Parathyroid adenoma (tissue), 2 donors: Measurements from ENCODE around the gene CCDC12.

ENCODE experiments used
- H2AFZ ChIP-seq: fragments of 300-600 bp; sonication (generic); one replicate; pipeline ENCODE4 v1.7.0; 2017; ENCODE audit warnings: antibody characterized with exemption, mild to moderate bottlenecking
- H3K27ac ChIP-seq: fragments of 300-600 bp; sonication (generic); one replicate; pipeline ENCODE4 v1.7.0; 2017
- H3K27me3 ChIP-seq: fragments of 300-600 bp; sonication (generic); one replicate; pipeline ENCODE4 v1.7.0; 2017; ENCODE audit warnings: low read length; ENCODE audit not compliant: control insufficient read depth, insufficient read depth
- H3K36me3 ChIP-seq: fragments of 300-600 bp; sonication (generic); one replicate; pipeline ENCODE4 v1.7.0; 2017; ENCODE audit warnings: low read length; ENCODE audit not compliant: control insufficient read depth, insufficient read depth
- H3K4me1 ChIP-seq: fragments of 300-600 bp; sonication (generic); one replicate; pipeline ENCODE4 v1.7.0; 2017; ENCODE audit warnings: control low read depth
- H3K4me2 ChIP-seq: fragments of 300-600 bp; sonication (generic); one replicate; pipeline ENCODE4 v1.7.0; 2017; ENCODE audit warnings: low read length
- H3K4me3 ChIP-seq: fragments of 300-600 bp; sonication (generic); one replicate; pipeline ENCODE4 v1.7.0; 2017; ENCODE audit warnings: low read depth, low read length
- H3K79me2 ChIP-seq: fragments of 300-600 bp; sonication (generic); one replicate; pipeline ENCODE4 v1.7.0; 2017; ENCODE audit warnings: control low read depth
- H3K9ac ChIP-seq: fragments of 300-600 bp; sonication (generic); one replicate; pipeline ENCODE4 v1.7.0; 2017; ENCODE audit warnings: mild to moderate bottlenecking
- H3K9me3 ChIP-seq: fragments of 300-600 bp; sonication (generic); one replicate; pipeline ENCODE4 v1.7.0; 2017; ENCODE audit warnings: low read length; ENCODE audit not compliant: control insufficient read depth
- CTCF ChIP-seq: fragments of 300-600 bp; sonication (generic); IDR thresholded peaks from one replicate; pipeline ENCODE4 v1.7.0; 2017; ENCODE audit warnings: antibody characterized with exemption, mild to moderate bottlenecking
- donor health status: primary hyperparathyroidism.

Gene CCDC12

GRCh38 chr3:46876313-46877300, 99.9 kb downstream of the CCDC12 start:
- no peak for TF ChIP-seq CTCF

GRCh38 chr3:46875560-46875959, 101.0 kb downstream of the CCDC12 start:
- Histone ChIP-seq H3K79me2 (no peaks in the 10 kb centered on the region), H3K4me1 (no peaks in the 10 kb centered on the region), H3K4me3 (no peak overlapping the region), H3K4me2 (no peak overlapping the region), H3K27ac (no peak overlapping the region), H3K27me3 (no peaks in the 10 kb centered on the region), H3K36me3 (no peaks in the 10 kb centered on the region), H2AFZ (no peak overlapping the region), H3K9ac (no peak overlapping the region), H3K9me3 (no peaks in the 10 kb centered on the region)
- TF ChIP-seq CTCF = no peak

More at GRCh38 chr3:46876313-46877300, 99.9 kb downstream of the CCDC12 start:
- H3K4me2 ChIP-seq = no peak overlapping the region
- H3K36me3 ChIP-seq = no peaks in the 10 kb centered on the region
- no peaks in the 10 kb centered on the region for H3K4me1 ChIP-seq
- H3K9ac ChIP-seq = no peak overlapping the region
- no peak overlapping the region for H3K4me3 ChIP-seq
- no peak overlapping the region for H3K27ac ChIP-seq
- no peak overlapping the region for H2AFZ ChIP-seq
- no peaks in the 10 kb centered on the region for H3K27me3 ChIP-seq
- no peaks in the 10 kb centered on the region for H3K79me2 ChIP-seq
- H3K9me3 ChIP-seq = no peaks in the 10 kb centered on the region

- no peaks in the 10 kb centered on the region for H3K27me3 ChIP-seq
- H3K9me3 ChIP-seq = no peaks in the 10 kb centered on the region
- no peaks in the 10 kb centered on the region for H3K36me3 ChIP-seq
- H3K4me2 ChIP-seq = no peak overlapping the region
- no peaks in the 10 kb centered on the region for H3K79me2 ChIP-seq
- H2AFZ ChIP-seq = no peak overlapping the region
- no peak overlapping the region for H3K27ac ChIP-seq
- H3K4me3 ChIP-seq = no peak overlapping the region
- H3K4me1 ChIP-seq = no peaks in the 10 kb centered on the region
- no peak overlapping the region for H3K9ac ChIP-seq
- no peak for TF ChIP-seq CTCF
These were observed 102.1 kb downstream of the CCDC12 start for GRCh38 chr3:46874430-46874829.

- H3K4me3 ChIP-seq = no peak overlapping the region
- no peaks in the 10 kb centered on the region for H3K79me2 ChIP-seq
- no peak overlapping the region for H3K9ac ChIP-seq
- H3K36me3 ChIP-seq = no peaks in the 10 kb centered on the region
- H2AFZ ChIP-seq = no peak overlapping the region
- no peaks in the 10 kb centered on the region for H3K27me3 ChIP-seq
- no peaks in the 10 kb centered on the region for H3K4me1 ChIP-seq
- no peak overlapping the region for H3K4me2 ChIP-seq
- no peak overlapping the region for H3K27ac ChIP-seq
- H3K9me3 ChIP-seq = no peaks in the 10 kb centered on the region
- TF ChIP-seq CTCF = no peak
These were observed 103.0 kb downstream of the CCDC12 start for GRCh38 chr3:46873521-46873920.
